Superior temporal gyrus (tissue), 1 donor: ENCODE results near the gene KSR1.
"Not testable (repeated sequence)": the region's sequence is repeated elsewhere in the genome, so short reads cannot be mapped to it uniquely, and the experiment has no call there.

Experiments
- DNase-seq: peaks from one replicate; pipeline ENCODE4 v3.0.0-alpha.2; 2016; ENCODE audit errors: extremely low spot score

The KSR1 gene

GRCh38 chr17:27455914-27456680, at the start of gene KSR1:
Gene KSR1, plus strand, starts transcription at chr17:27456448. Its CDS starts 196 bp downstream, at chr17:27456644.
- DNase-seq: peak; percentile 83

- no peak for DNase-seq
Observed at GRCh38 chr17:27407916-27408864, 48.1 kb upstream of the KSR1 start.

GRCh38 chr17:27408891-27409290, 47.4 kb upstream of the KSR1 start:
- no peak for DNase-seq

GRCh38 chr17:27412158-27412557, 44.1 kb upstream of the KSR1 start:
- not testable (repeated sequence) for DNase-seq

- DNase-seq: no peak
Observed at GRCh38 chr17:27413315-27413714, 42.9 kb upstream of the KSR1 start.

- DNase-seq: peak; percentile 17
Observed at GRCh38 chr17:27413792-27414191, 42.5 kb upstream of the KSR1 start.

- no peak for DNase-seq
Observed at GRCh38 chr17:27414271-27414670, 42.0 kb upstream of the KSR1 start.

- no peak for DNase-seq
Observed at GRCh38 chr17:27414694-27415093, 41.6 kb upstream of the KSR1 start.

- no peak for DNase-seq
Observed at GRCh38 chr17:27415120-27415795, 41.0 kb upstream of the KSR1 start.

GRCh38 chr17:27417596-27418365, 38.5 kb upstream of the KSR1 start:
- DNase-seq: no peak

GRCh38 chr17:27418366-27418615, 38.0 kb upstream of the KSR1 start:
- DNase-seq: no peak

- DNase-seq: no peak
Observed at GRCh38 chr17:27419156-27419555, 37.1 kb upstream of the KSR1 start.

- DNase-seq: no peak
Observed at GRCh38 chr17:27420211-27420950, 35.9 kb upstream of the KSR1 start.

GRCh38 chr17:27421111-27421510, 35.1 kb upstream of the KSR1 start:
- no peak for DNase-seq

- DNase-seq: not testable (repeated sequence)
Observed at GRCh38 chr17:27421626-27422025, 34.6 kb upstream of the KSR1 start.

GRCh38 chr17:27422601-27423000, 33.6 kb upstream of the KSR1 start:
- DNase-seq: no peak

GRCh38 chr17:27423651-27424050, 32.6 kb upstream of the KSR1 start:
- no peak for DNase-seq

GRCh38 chr17:27424516-27424915, 31.7 kb upstream of the KSR1 start:
- no peak for DNase-seq

GRCh38 chr17:27424941-27425340, 31.3 kb upstream of the KSR1 start:
- no peak for DNase-seq

GRCh38 chr17:27425571-27425970, 30.7 kb upstream of the KSR1 start:
- DNase-seq: not testable (repeated sequence)

GRCh38 chr17:27425991-27426390, 30.3 kb upstream of the KSR1 start:
- DNase-seq: no peak
